T47D (cell line): ENCODE data around the gene ERH.
A peak's percentile ranks its signal among the peaks of the same experiment; 100 is the strongest.
"Not testable (repeated sequence)": the region's sequence is repeated elsewhere in the genome, so short reads cannot be mapped to it uniquely, and the experiment has no call there.

Experiments used
- DNase-seq, 2 experiments: peaks; one replicate each; pipeline versions ENCODE4 v3.0.0 to v3.0.0-alpha.2; 2011 to 2012; ENCODE audit warnings: low read depth in 1 of 2, low spot score in 1 of 2
- JUND ChIP-seq: IDR thresholded peaks from 2 replicates; pipeline ENCODE4 v1.6.1; 2012; ENCODE audit warnings: low read depth
- in situ Hi-C: cut with HindIII; loops from 2 replicates; pipeline ENCODE4 v1.10.0; 2016; ENCODE audit warnings: low sequenced_read_pairs, low pct_unique_long_range_greater_than_20kb

The ERH gene

DNA sequence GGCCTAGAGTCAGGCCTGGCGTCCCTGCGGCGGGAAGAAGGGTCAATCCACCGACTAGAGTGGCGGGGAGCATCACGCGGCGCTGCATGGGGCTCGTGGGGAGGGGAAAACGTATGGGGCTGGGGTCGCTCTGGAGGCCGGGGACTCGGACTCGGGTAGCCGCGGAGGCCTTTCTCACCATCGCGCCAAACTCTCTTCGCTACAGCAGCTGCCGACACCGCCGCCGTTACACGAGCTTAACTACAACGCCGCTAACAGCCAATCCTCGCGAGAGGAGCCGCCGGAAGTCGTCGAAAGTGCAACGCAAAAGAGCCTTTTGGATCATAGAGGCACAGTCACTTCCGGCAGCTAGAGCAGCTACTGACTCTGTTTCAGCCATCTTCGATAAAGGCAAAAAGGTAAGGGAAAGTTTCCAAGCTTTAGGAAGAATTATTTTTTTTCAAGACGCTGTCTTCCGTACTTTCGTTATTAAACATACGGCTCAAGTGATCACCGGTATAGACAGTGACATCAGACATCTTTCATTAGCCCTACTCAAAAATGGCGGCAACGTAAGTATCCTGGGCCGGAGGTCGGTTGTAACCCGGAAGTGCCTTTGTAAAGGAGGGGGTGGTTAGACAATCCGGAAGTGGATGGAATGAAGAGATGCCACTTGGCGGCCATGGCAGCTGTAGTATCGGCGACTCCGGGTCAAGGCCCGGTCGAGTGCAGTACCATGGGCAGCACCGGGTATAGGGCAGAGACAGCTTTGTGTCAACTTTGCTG, at the start of gene ERH, which contains the start of gene SLC39A9:
Gene ERH (minus strand): TSS at position 247 of the 765 bp plus-strand sequence. CDS start 66 bp downstream, at position 181.
Gene SLC39A9 (plus strand): TSS at position 640 of the 765 bp plus-strand sequence. CDS start 678 bp downstream, outside the sequence.
- in situ Hi-C loops, result no loop called here

DNA sequence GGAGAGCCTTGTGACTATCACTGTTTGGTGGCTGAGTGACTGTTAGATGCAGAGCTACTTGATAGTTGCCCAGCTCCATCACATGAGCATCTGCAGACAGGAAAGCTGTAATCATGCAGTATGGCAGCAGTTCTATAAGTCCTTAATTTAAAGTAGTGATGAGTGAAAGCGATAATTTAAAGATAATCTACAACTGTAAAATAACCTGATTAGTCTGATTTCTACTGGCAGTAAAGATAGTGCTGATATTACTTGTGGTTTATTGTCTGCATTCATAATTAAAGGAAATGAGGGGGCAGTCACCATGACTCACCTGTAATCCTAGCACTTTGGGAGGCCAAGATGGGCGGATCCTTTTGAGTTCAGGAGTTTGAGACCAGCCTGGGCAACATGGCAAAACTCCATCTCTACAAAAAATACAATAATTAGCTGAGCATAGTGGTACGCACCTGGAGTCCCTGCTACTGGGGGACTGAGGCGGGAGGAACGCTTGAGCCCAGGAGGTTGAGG, 45.3 kb upstream of the ERH start:
- DNase-seq, result no peak
- in situ Hi-C loops, result no loop called here
- no peak for TF ChIP-seq JUND

More for the DNA sequence above, at the start of gene ERH, which contains the start of gene SLC39A9:
- no peak for TF ChIP-seq JUND
- DNase-seq, result peak; percentile 84 to 99

DNA sequence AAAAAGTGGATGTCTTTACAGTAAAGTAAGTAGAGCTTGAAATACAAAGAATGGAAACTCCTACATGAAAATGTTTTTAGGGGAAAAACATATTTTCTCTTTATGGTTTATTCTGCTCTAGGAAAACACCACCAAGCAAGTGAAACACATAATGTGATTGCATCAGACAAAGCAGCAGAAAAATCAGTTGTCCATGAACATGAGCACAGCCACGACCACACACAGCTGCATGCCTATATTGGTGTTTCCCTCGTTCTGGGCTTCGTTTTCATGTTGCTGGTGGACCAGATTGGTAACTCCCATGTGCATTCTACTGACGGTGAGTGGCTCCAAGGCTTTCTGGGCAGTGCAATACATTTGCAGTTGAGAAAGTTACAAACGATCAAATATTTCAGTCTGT, 43.8 kb upstream of the ERH start:
- no peak for DNase-seq
- in situ Hi-C loops, result no loop called here
- no peak for TF ChIP-seq JUND

DNA sequence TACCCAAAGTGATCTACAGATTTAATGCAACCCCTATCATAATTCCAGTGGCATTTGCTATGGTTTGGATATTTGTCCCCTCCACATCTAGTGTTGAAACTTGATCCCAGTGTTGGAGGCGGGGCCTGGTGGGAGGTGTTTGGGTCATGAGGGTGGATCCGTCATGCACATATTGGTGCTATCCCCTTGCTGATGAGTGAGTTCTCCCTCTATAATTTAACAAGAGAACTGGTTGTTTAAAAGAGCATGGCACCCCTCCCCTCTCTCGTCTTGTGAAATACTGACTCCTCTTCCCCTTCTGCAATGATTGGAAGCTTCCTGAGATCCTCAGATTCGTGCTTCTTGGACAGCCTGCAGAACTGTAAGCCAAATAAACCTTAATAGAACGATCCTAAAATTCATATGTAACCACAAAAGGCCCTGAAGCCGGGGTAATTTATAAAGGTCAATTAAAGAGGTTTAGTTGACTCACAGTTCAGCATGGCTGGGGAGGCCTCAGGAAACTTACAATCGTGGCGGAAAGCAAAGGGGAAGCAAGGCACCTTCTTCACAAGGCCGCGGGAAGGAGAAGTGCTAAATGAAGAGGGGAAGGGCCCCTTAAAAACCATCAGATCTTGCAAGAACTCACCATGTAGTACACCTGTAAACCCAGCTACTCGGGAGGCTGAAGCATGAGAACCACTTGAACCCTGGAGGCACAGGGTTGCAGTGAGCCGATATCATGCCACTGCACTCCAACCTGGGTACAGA, 41.6 kb upstream of the ERH start:
- TF ChIP-seq JUND, result no peak
- in situ Hi-C loops, result no loop called here
- DNase-seq, result no peak

DNA sequence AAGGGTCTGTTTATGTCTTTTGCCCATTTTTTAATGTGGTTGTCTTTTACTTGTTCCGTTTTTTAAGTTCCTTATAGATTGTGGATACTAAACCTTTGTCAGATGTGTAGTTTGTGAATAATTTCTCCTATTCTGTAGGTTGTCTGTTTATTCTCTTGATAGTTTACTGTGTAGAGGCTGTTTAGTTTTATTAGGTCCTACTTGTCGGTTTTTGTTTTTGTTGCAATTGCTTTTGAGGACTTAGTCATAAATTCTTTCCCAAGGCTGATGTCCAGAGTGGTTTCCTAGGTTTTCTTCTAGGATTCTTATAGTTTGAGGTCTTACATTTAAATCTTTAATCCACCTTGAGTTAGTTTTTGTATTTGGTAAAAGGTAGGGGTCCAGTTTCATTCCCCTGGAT, 34.3 kb upstream of the ERH start:
- in situ Hi-C loops, result no loop called here
- TF ChIP-seq JUND, result no peak
- DNase-seq, result no peak

GRCh38 chr14:69430306-69430939, 32.3 kb upstream of the ERH start:
- in situ Hi-C loops, result no loop called here
- DNase-seq, result no peak
- TF ChIP-seq JUND, result no peak

DNA sequence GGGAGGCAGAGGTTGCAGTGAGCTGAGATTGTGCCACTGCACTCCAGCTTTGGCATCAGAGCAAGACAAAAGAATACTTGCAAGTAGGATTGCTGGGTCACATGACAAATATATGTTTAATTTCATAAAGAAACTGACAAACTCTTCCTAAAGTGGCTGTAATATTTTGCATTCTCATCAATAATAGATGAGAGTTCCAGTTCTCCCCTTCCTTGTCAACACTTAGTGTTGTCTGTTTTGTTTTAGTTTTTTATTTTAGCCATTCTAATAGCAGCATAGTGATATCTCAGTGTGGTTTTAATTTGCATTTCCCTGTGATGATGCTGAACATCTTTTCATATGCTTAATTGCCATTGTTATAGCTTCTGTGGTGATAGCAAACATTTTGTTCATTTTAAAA, 31.5 kb upstream of the ERH start:
- no peak for DNase-seq
- in situ Hi-C loops, result no loop called here
- TF ChIP-seq JUND, result no peak

GRCh38 chr14:69428289-69428998, 30.3 kb upstream of the ERH start:
- TF ChIP-seq JUND, result no peak
- DNase-seq, result no peak
- in situ Hi-C loops, result no loop called here

DNA sequence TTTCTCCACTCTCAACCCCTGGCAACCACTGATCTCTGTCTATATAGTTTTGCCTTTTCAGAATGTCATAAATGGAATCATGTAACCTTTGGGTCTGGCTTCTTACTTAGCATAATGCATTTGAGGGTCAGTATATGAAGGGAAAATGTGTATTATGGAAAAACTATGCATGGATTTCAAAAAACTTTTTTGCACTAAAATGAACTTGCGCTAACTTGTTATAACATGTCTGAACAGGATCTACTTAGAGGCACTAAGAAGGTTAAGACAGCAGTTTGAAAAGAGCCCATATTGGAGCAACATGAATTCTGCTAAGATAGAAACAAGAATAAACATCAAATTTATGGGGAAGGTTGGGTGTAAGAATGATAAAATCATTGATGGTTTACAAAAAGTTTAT, 29.5 kb upstream of the ERH start:
- TF ChIP-seq JUND, result no peak
- in situ Hi-C loops, result no loop called here
- DNase-seq, result no peak

DNA sequence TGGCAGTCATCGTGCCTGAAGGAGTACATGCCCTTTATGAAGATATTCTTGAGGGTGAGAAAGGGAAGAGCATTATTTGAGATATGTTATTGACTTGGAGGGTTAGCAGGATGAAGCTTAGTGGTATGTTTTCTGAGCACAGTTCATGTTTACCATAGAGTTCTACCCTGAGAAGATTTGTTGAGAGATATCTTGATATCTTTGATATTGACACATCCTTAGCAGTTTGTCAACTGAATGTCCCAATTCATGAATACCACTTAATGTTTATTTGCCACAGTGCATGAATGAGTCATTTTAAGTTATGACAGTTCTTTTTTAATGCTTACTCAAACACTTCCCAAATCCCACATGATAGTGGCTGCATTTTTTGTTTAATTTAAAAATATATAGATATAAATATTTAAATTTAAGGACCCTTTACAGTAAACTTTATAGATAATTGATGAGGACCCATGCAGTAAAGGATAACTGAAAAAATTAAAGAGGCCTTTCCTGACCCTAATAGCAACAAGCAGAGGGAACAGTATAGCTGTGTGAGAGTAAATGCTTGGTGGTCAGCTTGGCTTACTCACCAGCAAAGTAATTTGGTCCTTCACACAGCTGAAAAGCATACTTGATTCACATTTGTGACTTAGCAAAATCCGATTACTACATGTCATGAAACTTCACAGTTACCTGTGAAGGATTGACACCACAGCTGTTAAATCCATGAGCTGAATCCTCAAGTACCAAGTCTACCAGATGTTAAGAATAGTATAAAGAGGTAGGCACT, 26.2 kb upstream of the ERH start:
- DNase-seq, result no peak
- no peak for TF ChIP-seq JUND
- in situ Hi-C loops, result no loop called here

- TF ChIP-seq JUND, result no peak
- in situ Hi-C loops, result no loop called here
- DNase-seq, result no peak
These were observed 25.2 kb upstream of the ERH start for GRCh38 chr14:69423279-69423678.

DNA sequence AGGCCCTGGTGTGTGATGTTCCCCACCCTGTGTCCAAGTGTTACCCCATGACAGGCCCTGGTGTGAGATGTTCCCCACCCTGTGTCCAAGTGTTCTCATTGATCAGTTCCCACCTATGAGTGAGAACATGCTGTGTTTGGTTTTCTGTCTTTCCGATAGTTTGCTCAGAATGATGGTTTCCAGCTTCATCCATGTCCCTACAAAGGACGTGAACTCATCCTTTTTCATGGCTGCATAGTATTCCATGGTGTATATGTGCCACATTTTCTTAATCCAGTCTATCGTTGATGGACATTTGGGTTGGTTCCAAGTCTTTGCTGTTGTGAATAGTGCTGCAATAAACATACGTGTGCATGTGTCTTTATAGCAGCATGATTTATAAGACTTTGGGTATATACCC, 18.0 kb upstream of the ERH start:
- in situ Hi-C loops, DNase-seq: not testable (repeated sequence)
